IMR-90 (cell line): ENCODE measurements around the gene TK2. TPM values are rescaled to one million over a fixed set of nuclear protein-coding genes. Genes with fewer than 3 reads are reported as not detected.
A peak's percentile ranks its signal among the peaks of the same experiment; 100 is the strongest.

Source experiments
- ATAC-seq: fragments of 200-7000 bp; cut with Tn5 transposase; 2 replicates; pipeline ENCODE4 v1.9.1; 2020; ENCODE audit warnings: low read depth, mild to moderate bottlenecking, moderate library complexity
- BruUV-seq: library from RNA; stranded (reverse); fragments of 400-500 nt; replicated peaks from 2 replicates; lab custom pipeline; 2021; lab: Mats Ljungman, UMichigan
- CTCF ChIA-PET: fragments of 300-600 bp; formaldehyde crosslinking; extraction: SDS; loops from one replicate; lab custom pipeline; 2021; ENCODE audit warnings: antibody characterized with exemption; lab: Yijun Ruan, JAX
- POLR2A ChIA-PET: fragments of 300-600 bp; sonication (Branson Sonifier 250); formaldehyde crosslinking; loops from one replicate; lab custom pipeline; 2022; ENCODE audit warnings: antibody characterized with exemption; ENCODE audit not compliant: unreplicated experiment; lab: Charles Lee
- DNase-seq: peaks from one replicate; pipeline ENCODE4 v3.0.0; 2013
- H2AFZ ChIP-seq: replicated peaks from 2 replicates; pipeline ENCODE3; 2013; ENCODE audit warnings: low read length, mild to moderate bottlenecking; ENCODE audit not compliant: poor library complexity
- H2AK5ac ChIP-seq: 2 replicates; pipeline ENCODE4 v1.6.1; 2013; ENCODE audit warnings: low read depth, low read length, inconsistent platforms
- H2AK9ac ChIP-seq: replicated peaks from 2 replicates; pipeline ENCODE3; 2013; ENCODE audit warnings: mild to moderate bottlenecking, low read depth, low read length, moderate library complexity; ENCODE audit not compliant: poor library complexity
- H2BK120ac ChIP-seq: 2 replicates; pipeline ENCODE4 v1.6.1; 2013; ENCODE audit warnings: low read depth, low read length, inconsistent platforms
- H2BK15ac ChIP-seq: 3 replicates; pipeline ENCODE4 v1.6.1; 2013; ENCODE audit warnings: low read depth, low read length, inconsistent platforms
- H2BK20ac ChIP-seq: 2 replicates; pipeline ENCODE4 v1.6.1; 2013; ENCODE audit warnings: low read depth, mild to moderate bottlenecking, inconsistent platforms, low read length, moderate library complexity
- H2BK5ac ChIP-seq: 2 replicates; pipeline ENCODE4 v1.6.1; 2013; ENCODE audit warnings: mild to moderate bottlenecking, low read depth, low read length, inconsistent platforms; ENCODE audit not compliant: poor library complexity, severe bottlenecking
- H3K14ac ChIP-seq: replicated peaks from 2 replicates; pipeline ENCODE4 v1.6.1; 2013; ENCODE audit warnings: low read depth, low read length, inconsistent platforms
- H3K18ac ChIP-seq: 2 replicates; pipeline ENCODE4 v1.6.1; 2013; ENCODE audit warnings: low read depth, low read length, control low read depth
- H3K23ac ChIP-seq: 2 replicates; pipeline ENCODE4 v1.6.1; 2013; ENCODE audit warnings: low read depth, low read length, inconsistent platforms
- H3K27ac ChIP-seq: 2 replicates; pipeline ENCODE4 v1.5.1; 2013; ENCODE audit warnings: mild to moderate bottlenecking, control low read depth, low read length; ENCODE audit not compliant: insufficient read depth
- H3K27me3 ChIP-seq: 2 replicates; pipeline ENCODE4 v1.6.1; 2013; ENCODE audit warnings: low read length; ENCODE audit not compliant: control insufficient read depth, insufficient read depth
- H3K36me3 ChIP-seq: 2 replicates; pipeline ENCODE4 v1.6.1; 2013; ENCODE audit warnings: low read length, mixed read lengths; ENCODE audit not compliant: control insufficient read depth, insufficient read depth
- H3K4ac ChIP-seq: 2 replicates; pipeline ENCODE4 v1.6.1; 2013; ENCODE audit warnings: low read depth, low read length, inconsistent platforms
- H3K4me1 ChIP-seq: 2 replicates; pipeline ENCODE4 v1.6.1; 2013; ENCODE audit warnings: low read length, mixed read lengths; ENCODE audit not compliant: control insufficient read depth, insufficient read depth
- H3K4me2 ChIP-seq: 2 replicates; pipeline ENCODE4 v1.6.1; 2013; ENCODE audit warnings: low read depth, mild to moderate bottlenecking, control low read depth, low read length, moderate library complexity
- H3K4me3 ChIP-seq: 2 replicates; pipeline ENCODE4 v1.5.1; 2013; ENCODE audit warnings: low read depth, mild to moderate bottlenecking, control low read depth, low read length, moderate library complexity; ENCODE audit not compliant: insufficient read depth
- H3K56ac ChIP-seq: 2 replicates; pipeline ENCODE4 v1.6.1; 2013; ENCODE audit warnings: low read length, inconsistent platforms; ENCODE audit not compliant: insufficient read depth; ENCODE audit errors: extremely low read depth
- H3K79me1 ChIP-seq, 2 experiments: 2 replicates each; pipeline ENCODE4 v1.6.1; 2013; ENCODE audit warnings: low read length in 2 of 2, inconsistent platforms in 1 of 2, low read depth in 1 of 2
- H3K9ac ChIP-seq: 2 replicates; pipeline ENCODE4 v1.6.1; 2013; ENCODE audit warnings: low read depth, low read length, control low read depth
- H3K9me1 ChIP-seq: 2 replicates; pipeline ENCODE4 v1.6.1; 2013; ENCODE audit warnings: low read length, inconsistent platforms; ENCODE audit not compliant: insufficient read depth
- H3K9me3 ChIP-seq: 2 replicates; pipeline ENCODE4 v1.6.1; 2013; ENCODE audit warnings: low read length; ENCODE audit not compliant: control insufficient read depth, insufficient read depth
- H4K20me1 ChIP-seq: 2 replicates; pipeline ENCODE4 v1.6.1; 2013; ENCODE audit warnings: low read length, inconsistent platforms; ENCODE audit not compliant: insufficient read depth
- H4K5ac ChIP-seq: 2 replicates; pipeline ENCODE4 v1.6.1; 2013; ENCODE audit warnings: mild to moderate bottlenecking, low read depth, low read length, control low read depth
- H4K8ac ChIP-seq, 2 experiments: 2 replicates each; pipeline ENCODE4 v1.6.1; 2013; ENCODE audit warnings: low read depth in 2 of 2, low read length in 2 of 2, control low read depth in 1 of 2, inconsistent platforms in 1 of 2
- H4K91ac ChIP-seq: 2 replicates; pipeline ENCODE4 v1.6.1; 2013; ENCODE audit warnings: low read depth, low read length, inconsistent platforms; ENCODE audit not compliant: insufficient read depth
- BHLHE40 ChIP-seq: fragments of 150-350 bp; IDR thresholded peaks from 2 replicates; pipeline ENCODE4 v1.6.1; 2016; ENCODE audit warnings: mild to moderate bottlenecking, low read depth, low read length
- MAZ ChIP-seq: IDR thresholded peaks from 2 replicates; pipeline ENCODE4 v1.6.1; 2012; ENCODE audit warnings: low read depth, mild to moderate bottlenecking, low read length, improper control_type of control experiment, moderate library complexity, borderline replicate concordance
- RCOR1 ChIP-seq: IDR thresholded peaks from 2 replicates; pipeline ENCODE4 v1.6.1; 2012; ENCODE audit warnings: mild to moderate bottlenecking, low read length, improper control_type of control experiment; ENCODE audit not compliant: insufficient replicate concordance
- WGBS, 2 experiments: methylation state at CpG; one replicate each; pipeline versions ENCODE4 v1.1.5 to v1.1.7; 2013; ENCODE audit warnings: missing lambda C conversion rate in 2 of 2; ENCODE audit not compliant: insufficient read length in 1 of 2; ENCODE audit errors: extremely low coverage in 2 of 2; 5-methylcytosine and 5-hydroxymethylcytosine counted together
- dilution Hi-C: fragments of 300-500 bp; cut with HindIII; formaldehyde crosslinking; loops from one replicate; pipeline ENCODE4 v1.14.3; 2018; ENCODE audit warnings: low sequenced_read_pairs; ENCODE audit not compliant: unreplicated experiment
- in situ Hi-C: fragments of 300-500 bp; cut with MboI; formaldehyde crosslinking; loops from 3 replicates; pipeline ENCODE4 v1.14.3; 2019; ENCODE audit warnings: low sequenced_read_pairs, inconsistent platforms, mixed read lengths
- intact Hi-C: fragments of 100-400 bp; cut with micrococcal nuclease; formaldehyde crosslinking; loops from 2 replicates; pipeline ENCODE4 v1.10.0; 2022
- polyA plus RNA-seq, 3 experiments: library from polyadenylated mRNA; depleted of rRNA; stranded (reverse); fragments of >200 nt; gene quantifications; 2 replicates each; pipeline ENCODE4 v1.2.3, GENCODE V29; 2012; ENCODE audit warnings: low replicate concordance in 1 of 3
- total RNA-seq: library from RNA; depleted of rRNA; stranded (reverse); fragments of >200 nt; gene quantifications from 2 replicates; pipeline ENCODE4 v1.2.3, GENCODE V29; 2012
- TF ChIP-seq, protein P1 (sequence below): conservative IDR thresholded peaks from 2 replicates; pipeline ENCODE4 v1.5.1; 2012; ENCODE audit warnings: mild to moderate bottlenecking, low read depth, low read length, improper control_type of control experiment

The TK2 gene
- total and polyA plus RNA-seq, 2 of the 4 experiments (the other 2 are of a cell fraction) = 14.7 to 16.5 TPM

DNA sequence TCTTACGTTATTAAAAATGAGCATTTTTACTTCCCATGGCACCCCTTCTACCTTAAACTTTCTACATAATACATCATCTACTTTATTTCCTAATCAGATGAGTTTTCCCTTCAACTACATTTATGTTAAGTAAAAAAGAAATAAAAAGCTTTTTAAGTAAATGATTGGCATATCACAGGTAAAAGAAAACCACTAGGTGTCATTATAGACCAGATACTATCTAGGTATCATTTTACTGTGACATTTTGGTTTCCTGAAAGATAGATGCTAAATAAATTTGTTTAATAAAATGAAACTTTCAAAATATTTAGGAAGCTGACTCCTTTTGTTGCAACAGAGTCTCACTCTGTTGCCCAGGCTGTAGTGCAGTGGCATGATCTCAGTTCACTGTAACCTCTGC lies 12.5 kb upstream of the TK2 start:
- no CpG with 5 or more reads among the region's 1 CpG for WGBS, 2 experiments
- intact Hi-C loops (no loop called here), in situ Hi-C loops (no loop called here), dilution Hi-C loops (no loop called here)
- Histone ChIP-seq H3K27ac (no peak overlapping the region), H3K18ac (no peak overlapping the region), H3K14ac (no peak overlapping the region), H3K79me1 (peaks cover 15 to 46% of the 10 kb centered on the region in 2 experiments; a peak in 3 of 4 replicates), H3K23ac (no peak overlapping the region), H3K4me1 (no peaks in the 10 kb centered on the region), H3K56ac (no peak overlapping the region), H2BK120ac (no peak overlapping the region), H3K9me3 (no peaks in the 10 kb centered on the region), H2BK20ac (no peak overlapping the region), H4K5ac (no peak overlapping the region), H4K20me1 (0 out of 2 replicates have a peak, but pooled peaks cover 3% of the 10 kb centered on the region), H2BK5ac (no peak overlapping the region), H3K9ac (no peak overlapping the region), H3K4ac (no peak overlapping the region), H3K36me3 (peaks cover 25% of the 10 kb centered on the region), H4K91ac (no peak overlapping the region), H3K27me3 (no peaks in the 10 kb centered on the region), H2AK9ac (no peak overlapping the region), H2AK5ac (no peak overlapping the region), H4K8ac (no peak overlapping the region), H2AFZ (no peak overlapping the region), H2BK15ac (no peak overlapping the region), H3K9me1 (no peaks in the 10 kb centered on the region), H3K4me3 (no peak overlapping the region), H3K4me2 (no peak overlapping the region)
- no peak for TF ChIP-seq MAZ
- no peak for TF ChIP-seq RCOR1
- TF ChIP-seq, protein P1, sequence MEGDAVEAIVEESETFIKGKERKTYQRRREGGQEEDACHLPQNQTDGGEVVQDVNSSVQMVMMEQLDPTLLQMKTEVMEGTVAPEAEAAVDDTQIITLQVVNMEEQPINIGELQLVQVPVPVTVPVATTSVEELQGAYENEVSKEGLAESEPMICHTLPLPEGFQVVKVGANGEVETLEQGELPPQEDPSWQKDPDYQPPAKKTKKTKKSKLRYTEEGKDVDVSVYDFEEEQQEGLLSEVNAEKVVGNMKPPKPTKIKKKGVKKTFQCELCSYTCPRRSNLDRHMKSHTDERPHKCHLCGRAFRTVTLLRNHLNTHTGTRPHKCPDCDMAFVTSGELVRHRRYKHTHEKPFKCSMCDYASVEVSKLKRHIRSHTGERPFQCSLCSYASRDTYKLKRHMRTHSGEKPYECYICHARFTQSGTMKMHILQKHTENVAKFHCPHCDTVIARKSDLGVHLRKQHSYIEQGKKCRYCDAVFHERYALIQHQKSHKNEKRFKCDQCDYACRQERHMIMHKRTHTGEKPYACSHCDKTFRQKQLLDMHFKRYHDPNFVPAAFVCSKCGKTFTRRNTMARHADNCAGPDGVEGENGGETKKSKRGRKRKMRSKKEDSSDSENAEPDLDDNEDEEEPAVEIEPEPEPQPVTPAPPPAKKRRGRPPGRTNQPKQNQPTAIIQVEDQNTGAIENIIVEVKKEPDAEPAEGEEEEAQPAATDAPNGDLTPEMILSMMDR = 0 out of 2 replicates have a peak, but pooled peaks have one; percentile 11
- no peak for TF ChIP-seq BHLHE40
- DNase-seq (no peak), ATAC-seq (no peak)
- CTCF ChIA-PET = interaction anchor here (1.0 kb wide), 1 partner anchor 51 kb away, joined by 3 read pairs; no protein-coding TSS in a partner anchor
- BruUV-seq = no TSS peak
- POLR2A ChIA-PET = no interaction called here
